SK-N-SH treated with all-trans-retinoic acid at 6 μM for 48 hours (cell line): Measurements from ENCODE around the gene CSDE1.

ENCODE experiments used
- ESRRG ChIP-seq: fragments of 250-450 bp; sonication (Bioruptor Pico); IDR thresholded peaks from 2 replicates; pipeline ENCODE4 v1.6.1; 2021; ENCODE audit warnings: mild to moderate bottlenecking
- ISL1 ChIP-seq: fragments of 250-450 bp; sonication (Bioruptor Pico); IDR thresholded peaks from 2 replicates; pipeline ENCODE4 v2.1.2; 2022; ENCODE audit warnings: mild to moderate bottlenecking, moderate library complexity
- OSR1 ChIP-seq: fragments of 250-450 bp; sonication (Bioruptor Pico); IDR thresholded peaks from 2 replicates; pipeline ENCODE4 v1.8.0; 2022; ENCODE audit warnings: moderate library complexity, mild to moderate bottlenecking, inconsistent platforms
- RARB ChIP-seq: fragments of 250-450 bp; sonication (Bioruptor Pico); IDR thresholded peaks from 2 replicates; pipeline ENCODE4 v1.8.0; 2021; ENCODE audit warnings: mild to moderate bottlenecking, moderate library complexity
- ZC3H10 ChIP-seq: fragments of 250-450 bp; sonication (Bioruptor Pico); IDR thresholded peaks from 2 replicates; pipeline ENCODE4 v1.5.1; 2021; ENCODE audit warnings: mild to moderate bottlenecking, moderate library complexity
- ZFP30 ChIP-seq: fragments of 450-650 bp; formaldehyde crosslinking; IDR thresholded peaks from 2 replicates; pipeline ENCODE4 v1.5.0; 2022; ENCODE audit warnings: mild to moderate bottlenecking, moderate library complexity
- TF ChIP-seq, protein P1 (sequence below): fragments of 250-450 bp; sonication (Bioruptor Pico); IDR thresholded peaks from 2 replicates; pipeline ENCODE4 v1.5.0; 2020; ENCODE audit warnings: mild to moderate bottlenecking, moderate library complexity
- TF ChIP-seq, protein P2 (sequence below): fragments of 250-450 bp; sonication (Bioruptor Pico); IDR thresholded peaks from 2 replicates; pipeline ENCODE4 v1.8.0; 2020; ENCODE audit warnings: mild to moderate bottlenecking, moderate library complexity, borderline replicate concordance
- TF ChIP-seq, protein P3 (sequence below): fragments of 250-450 bp; sonication (Bioruptor Pico); IDR thresholded peaks from 2 replicates; pipeline ENCODE4 v1.5.1; 2020; ENCODE audit warnings: low read depth, mild to moderate bottlenecking, moderate library complexity

DNA sequence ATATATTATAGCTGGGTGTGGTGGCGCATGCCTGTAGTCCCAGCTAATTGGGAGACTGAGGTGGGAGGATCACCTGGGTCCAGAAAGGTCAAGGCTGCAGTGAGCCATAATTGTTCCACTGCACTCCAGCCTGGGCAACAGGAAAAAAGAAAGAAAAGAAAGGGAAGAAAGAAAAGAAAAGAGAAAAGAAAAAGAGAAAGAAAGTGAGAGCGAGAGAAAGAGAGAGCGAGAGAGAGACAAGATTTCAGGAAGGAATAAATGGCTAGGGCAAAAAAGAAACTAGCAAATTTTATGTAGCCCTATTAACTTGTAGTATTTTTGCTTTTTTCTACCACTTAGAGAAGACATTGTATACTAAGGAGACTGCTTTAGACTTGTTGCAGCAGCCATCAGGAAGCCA lies 47.4 kb downstream of the CSDE1 start:
- TF ChIP-seq, protein P1, sequence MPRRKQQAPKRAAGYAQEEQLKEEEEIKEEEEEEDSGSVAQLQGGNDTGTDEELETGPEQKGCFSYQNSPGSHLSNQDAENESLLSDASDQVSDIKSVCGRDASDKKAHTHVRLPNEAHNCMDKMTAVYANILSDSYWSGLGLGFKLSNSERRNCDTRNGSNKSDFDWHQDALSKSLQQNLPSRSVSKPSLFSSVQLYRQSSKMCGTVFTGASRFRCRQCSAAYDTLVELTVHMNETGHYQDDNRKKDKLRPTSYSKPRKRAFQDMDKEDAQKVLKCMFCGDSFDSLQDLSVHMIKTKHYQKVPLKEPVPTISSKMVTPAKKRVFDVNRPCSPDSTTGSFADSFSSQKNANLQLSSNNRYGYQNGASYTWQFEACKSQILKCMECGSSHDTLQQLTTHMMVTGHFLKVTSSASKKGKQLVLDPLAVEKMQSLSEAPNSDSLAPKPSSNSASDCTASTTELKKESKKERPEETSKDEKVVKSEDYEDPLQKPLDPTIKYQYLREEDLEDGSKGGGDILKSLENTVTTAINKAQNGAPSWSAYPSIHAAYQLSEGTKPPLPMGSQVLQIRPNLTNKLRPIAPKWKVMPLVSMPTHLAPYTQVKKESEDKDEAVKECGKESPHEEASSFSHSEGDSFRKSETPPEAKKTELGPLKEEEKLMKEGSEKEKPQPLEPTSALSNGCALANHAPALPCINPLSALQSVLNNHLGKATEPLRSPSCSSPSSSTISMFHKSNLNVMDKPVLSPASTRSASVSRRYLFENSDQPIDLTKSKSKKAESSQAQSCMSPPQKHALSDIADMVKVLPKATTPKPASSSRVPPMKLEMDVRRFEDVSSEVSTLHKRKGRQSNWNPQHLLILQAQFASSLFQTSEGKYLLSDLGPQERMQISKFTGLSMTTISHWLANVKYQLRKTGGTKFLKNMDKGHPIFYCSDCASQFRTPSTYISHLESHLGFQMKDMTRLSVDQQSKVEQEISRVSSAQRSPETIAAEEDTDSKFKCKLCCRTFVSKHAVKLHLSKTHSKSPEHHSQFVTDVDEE (CRISPR knock-in tag), result no peak
- no peak for TF ChIP-seq ESRRG
- TF ChIP-seq RARB (CRISPR knock-in tag), result no peak
- TF ChIP-seq ZC3H10, result no peak
- TF ChIP-seq, protein P2, sequence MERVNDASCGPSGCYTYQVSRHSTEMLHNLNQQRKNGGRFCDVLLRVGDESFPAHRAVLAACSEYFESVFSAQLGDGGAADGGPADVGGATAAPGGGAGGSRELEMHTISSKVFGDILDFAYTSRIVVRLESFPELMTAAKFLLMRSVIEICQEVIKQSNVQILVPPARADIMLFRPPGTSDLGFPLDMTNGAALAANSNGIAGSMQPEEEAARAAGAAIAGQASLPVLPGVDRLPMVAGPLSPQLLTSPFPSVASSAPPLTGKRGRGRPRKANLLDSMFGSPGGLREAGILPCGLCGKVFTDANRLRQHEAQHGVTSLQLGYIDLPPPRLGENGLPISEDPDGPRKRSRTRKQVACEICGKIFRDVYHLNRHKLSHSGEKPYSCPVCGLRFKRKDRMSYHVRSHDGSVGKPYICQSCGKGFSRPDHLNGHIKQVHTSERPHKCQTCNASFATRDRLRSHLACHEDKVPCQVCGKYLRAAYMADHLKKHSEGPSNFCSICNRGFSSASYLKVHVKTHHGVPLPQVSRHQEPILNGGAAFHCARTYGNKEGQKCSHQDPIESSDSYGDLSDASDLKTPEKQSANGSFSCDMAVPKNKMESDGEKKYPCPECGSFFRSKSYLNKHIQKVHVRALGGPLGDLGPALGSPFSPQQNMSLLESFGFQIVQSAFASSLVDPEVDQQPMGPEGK (CRISPR knock-in tag), result no peak
- TF ChIP-seq, protein P3, sequence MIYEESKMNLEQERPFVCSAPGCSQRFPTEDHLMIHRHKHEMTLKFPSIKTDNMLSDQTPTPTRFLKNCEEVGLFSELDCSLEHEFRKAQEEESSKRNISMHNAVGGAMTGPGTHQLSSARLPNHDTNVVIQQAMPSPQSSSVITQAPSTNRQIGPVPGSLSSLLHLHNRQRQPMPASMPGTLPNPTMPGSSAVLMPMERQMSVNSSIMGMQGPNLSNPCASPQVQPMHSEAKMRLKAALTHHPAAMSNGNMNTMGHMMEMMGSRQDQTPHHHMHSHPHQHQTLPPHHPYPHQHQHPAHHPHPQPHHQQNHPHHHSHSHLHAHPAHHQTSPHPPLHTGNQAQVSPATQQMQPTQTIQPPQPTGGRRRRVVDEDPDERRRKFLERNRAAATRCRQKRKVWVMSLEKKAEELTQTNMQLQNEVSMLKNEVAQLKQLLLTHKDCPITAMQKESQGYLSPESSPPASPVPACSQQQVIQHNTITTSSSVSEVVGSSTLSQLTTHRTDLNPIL (CRISPR knock-in tag), result no peak
- no peak for TF ChIP-seq OSR1 (CRISPR knock-in tag)
- no peak for TF ChIP-seq ZFP30 (CRISPR knock-in tag)
- no peak for TF ChIP-seq ISL1 (CRISPR knock-in tag)
